ENCODE data around the gene HNRNPL.
"Not testable (repeated sequence)": the region's sequence is repeated elsewhere in the genome, so short reads cannot be mapped to it uniquely, and the experiment has no call there.

Gene HNRNPL

GRCh38 chr19:38806371-38806770, 43.4 kb downstream of the HNRNPL start:
- no peak for DNase-seq (ENCODE audit: low spot score)
- no peak for TF ChIP-seq CTCF (IDR thresholded peaks at IDR 0.05; ENCODE audit: extremely low read depth, missing control alignments)

- no peak for DNase-seq (ENCODE audit: low spot score)
- no peak for TF ChIP-seq CTCF (IDR thresholded peaks at IDR 0.05; ENCODE audit: extremely low read depth, missing control alignments)
Observed at GRCh38 chr19:38805180-38805579, 44.6 kb downstream of the HNRNPL start.

- no peak for DNase-seq (ENCODE audit: low spot score)
- TF ChIP-seq CTCF (IDR thresholded peaks at IDR 0.05; ENCODE audit: extremely low read depth, missing control alignments): no peak
Observed at GRCh38 chr19:38803543-38803942, 46.2 kb downstream of the HNRNPL start.

GRCh38 chr19:38801359-38802095, 48.3 kb downstream of the HNRNPL start:
- no peak for DNase-seq (ENCODE audit: low spot score)
- no peak for TF ChIP-seq CTCF (IDR thresholded peaks at IDR 0.05; ENCODE audit: extremely low read depth, missing control alignments)

GRCh38 chr19:38800577-38801347, 49.0 kb downstream of the HNRNPL start:
- no peak for DNase-seq (ENCODE audit: low spot score)
- no peak for TF ChIP-seq CTCF (IDR thresholded peaks at IDR 0.05; ENCODE audit: extremely low read depth, missing control alignments)

- no peak for DNase-seq (ENCODE audit: low spot score)
- no peak for TF ChIP-seq CTCF (IDR thresholded peaks at IDR 0.05; ENCODE audit: extremely low read depth, missing control alignments)
Observed at GRCh38 chr19:38799104-38799503, 50.7 kb downstream of the HNRNPL start.

GRCh38 chr19:38797781-38798180, 52.0 kb downstream of the HNRNPL start:
- not testable (repeated sequence) for DNase-seq (ENCODE audit: low spot score)
